ENCODE results near the gene REV3L.

Gene REV3L

GRCh38 chr6:111417946-111418345 is 65.1 kb downstream of the REV3L start:
- no peak for DNase-seq

- no peak for DNase-seq
Observed at GRCh38 chr6:111417181-111417585, 65.8 kb downstream of the REV3L start.

GRCh38 chr6:111416529-111416928 is 66.5 kb downstream of the REV3L start:
- DNase-seq = no peak

GRCh38 chr6:111414373-111414772 is 68.6 kb downstream of the REV3L start:
- DNase-seq = no peak

DNA sequence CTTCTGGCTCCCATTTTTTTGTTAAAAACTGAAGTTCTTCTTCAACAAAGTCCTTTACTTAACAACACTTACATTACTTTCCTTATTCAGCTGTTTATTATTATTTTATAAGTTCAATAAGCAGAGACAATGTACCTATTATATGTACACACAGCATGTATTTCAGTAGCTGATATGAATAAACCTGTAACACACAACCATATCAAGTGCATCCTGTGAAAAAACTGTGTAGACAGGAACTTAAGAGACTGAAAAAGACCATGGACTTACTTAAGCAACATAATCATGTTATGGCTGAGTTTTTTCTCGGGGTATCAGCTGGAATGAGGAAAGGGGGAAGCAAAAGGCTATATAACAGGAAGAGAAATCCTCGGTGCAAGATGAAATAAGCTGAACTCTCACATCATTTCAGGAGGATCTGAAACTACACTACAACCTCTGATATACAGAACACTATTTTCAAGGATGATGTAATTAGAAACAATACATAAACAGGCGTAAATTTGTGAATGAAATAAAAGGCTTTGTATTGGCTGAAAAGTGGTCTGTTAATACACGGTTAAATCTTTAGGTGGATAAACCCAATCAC is 70.9 kb downstream of the REV3L start:
- no peak for DNase-seq

GRCh38 chr6:111411046-111411445 is 72.0 kb downstream of the REV3L start:
- no peak for DNase-seq

- DNase-seq = no peak
Observed at GRCh38 chr6:111410371-111410770, 72.6 kb downstream of the REV3L start.

DNA sequence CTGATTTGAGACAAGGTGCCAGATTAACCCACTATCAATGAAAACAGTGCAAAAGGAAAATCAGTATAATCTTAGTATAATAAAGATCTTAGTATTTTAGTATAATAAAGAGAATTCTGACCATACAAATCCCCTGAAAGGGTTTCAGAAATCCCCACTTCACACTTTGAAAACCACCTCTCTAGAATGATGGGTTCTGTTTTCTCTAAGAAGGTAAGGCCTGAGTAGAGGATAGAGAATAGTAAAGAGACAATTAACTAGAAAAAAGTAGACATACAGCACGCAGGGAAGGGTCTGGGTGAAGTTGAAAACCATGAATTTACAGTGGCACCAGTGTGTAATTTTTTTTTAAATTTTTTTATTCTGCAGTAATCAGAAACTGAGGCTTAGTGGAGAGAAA is 73.6 kb downstream of the REV3L start:
- DNase-seq = no peak

- no peak for DNase-seq
Observed at GRCh38 chr6:111407686-111408085, 75.3 kb downstream of the REV3L start.

DNA sequence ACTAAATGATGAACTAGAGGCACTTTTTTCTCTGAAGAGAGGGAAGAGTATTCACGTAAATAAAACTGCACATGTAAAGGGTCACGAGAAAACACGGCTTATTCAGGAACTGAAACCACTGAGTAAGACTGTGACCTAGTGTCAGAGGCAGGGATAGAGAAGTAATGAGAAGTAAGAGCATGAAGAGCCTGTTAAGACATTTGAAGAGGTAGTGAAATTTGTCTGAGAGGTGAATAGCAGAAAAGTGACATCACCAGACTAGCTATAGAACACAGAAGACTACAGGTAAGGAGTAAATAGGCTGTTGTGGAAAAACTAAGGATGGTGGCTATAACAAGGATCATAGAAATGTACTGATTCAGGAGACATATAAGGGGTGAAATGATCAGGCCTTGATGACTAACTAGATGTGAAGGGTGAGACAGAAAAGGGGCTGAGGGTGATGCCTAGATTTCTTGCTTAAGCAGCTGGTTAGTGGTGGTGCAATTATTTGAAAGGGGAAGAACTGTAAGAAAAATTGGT is 76.8 kb downstream of the REV3L start:
- DNase-seq = no peak

GRCh38 chr6:111403388-111403787 is 79.6 kb downstream of the REV3L start:
- DNase-seq = no peak

DNA sequence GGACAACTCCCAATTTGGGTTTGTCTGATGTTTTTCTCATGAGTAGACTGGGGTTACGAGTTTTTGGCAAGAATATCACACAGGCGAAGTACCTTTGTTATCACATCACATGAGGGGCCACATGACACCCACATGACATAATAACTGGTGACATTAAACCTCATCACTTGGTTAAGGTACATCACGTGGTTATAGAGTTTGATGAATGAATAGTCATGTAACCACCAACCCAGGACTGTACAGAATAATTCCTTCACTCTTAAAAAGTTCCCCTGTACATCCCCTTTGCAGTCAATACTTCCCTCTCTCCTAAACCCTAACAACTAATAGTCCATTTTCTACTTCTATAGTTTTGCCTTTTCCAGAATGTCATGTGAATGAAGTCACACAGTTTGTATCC is 83.4 kb downstream of the REV3L start:
- no peak for DNase-seq

- no peak for DNase-seq
Observed at GRCh38 chr6:111388681-111389080, 94.3 kb downstream of the REV3L start.

DNA sequence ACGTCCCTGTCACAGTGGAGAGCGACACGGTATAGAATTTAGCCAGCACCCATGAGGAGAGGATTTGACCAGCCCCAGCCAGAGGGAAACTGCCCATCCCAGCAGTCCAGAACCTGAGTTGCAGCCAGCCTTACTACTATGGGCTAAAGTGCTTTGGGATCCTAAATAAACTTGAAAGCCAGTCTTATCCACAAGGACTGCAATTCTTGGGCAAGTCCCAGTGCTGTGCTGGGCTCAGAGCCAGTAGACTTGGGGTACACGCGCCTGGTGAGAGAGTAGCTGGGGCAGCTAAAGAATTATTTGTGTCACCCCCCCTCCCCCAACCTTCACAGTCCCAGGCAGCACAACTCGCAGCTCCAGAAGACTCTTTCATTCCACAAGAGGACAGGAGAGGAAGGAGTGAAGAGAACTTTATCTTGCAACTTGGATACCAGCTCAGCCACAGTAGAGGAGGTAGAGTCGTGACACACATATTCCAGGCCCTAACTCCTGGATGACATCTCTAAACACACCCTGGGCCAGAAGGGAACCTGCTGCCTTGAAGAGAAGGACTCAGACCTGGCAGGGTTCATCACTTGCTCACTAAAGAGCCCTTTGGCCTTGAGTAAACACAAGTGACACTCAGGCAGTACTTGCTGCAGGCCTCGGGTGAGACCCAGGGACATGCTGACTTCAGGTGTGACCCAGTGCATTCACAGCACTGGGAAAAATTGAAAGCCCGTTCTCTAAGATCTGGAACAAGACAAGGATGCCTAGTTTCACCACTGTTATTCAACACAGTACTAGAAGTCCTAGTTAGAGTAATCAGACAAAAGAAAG is 100.3 kb downstream of the REV3L start:
- DNase-seq = no peak

DNA sequence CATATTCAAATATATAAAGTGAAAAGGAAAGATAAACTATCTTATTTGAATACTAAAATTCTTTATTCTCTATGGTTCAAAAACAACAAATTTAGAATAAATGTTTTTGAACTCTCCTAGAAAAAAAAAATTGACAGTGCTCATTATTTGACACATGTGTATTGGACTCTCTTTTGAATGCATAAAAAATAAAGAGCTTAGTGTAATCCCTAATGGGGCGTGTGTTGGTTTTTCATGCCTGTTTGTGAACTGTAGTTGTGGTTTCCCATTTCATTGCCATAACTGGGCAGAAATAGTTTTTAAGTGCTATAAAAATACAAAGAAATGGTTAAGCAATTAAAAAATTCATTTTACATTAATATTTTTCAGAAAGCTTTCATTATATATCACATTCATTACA is 101.3 kb downstream of the REV3L start:
- no peak for DNase-seq

- DNase-seq = no peak
Observed at GRCh38 chr6:111381123-111381522, 101.9 kb downstream of the REV3L start.

DNA sequence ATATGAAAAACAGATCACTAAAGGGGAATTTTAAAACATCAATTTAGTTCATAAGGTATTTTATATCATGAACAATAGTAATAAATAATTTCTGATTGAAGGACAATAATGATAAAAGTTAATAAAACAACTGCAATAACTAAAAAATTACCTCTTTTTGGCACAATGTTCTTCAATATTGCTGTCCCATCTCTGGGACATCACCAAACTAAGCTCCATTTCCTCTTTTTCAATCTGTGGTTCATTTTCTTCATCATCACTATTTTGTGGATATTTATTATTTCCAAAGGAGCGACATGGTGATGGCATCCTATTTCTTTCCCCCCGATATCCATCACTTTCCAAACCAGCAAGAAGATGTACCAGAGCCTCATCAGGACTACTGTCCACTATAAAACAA is 103.2 kb downstream of the REV3L start:
- DNase-seq = no peak

DNA sequence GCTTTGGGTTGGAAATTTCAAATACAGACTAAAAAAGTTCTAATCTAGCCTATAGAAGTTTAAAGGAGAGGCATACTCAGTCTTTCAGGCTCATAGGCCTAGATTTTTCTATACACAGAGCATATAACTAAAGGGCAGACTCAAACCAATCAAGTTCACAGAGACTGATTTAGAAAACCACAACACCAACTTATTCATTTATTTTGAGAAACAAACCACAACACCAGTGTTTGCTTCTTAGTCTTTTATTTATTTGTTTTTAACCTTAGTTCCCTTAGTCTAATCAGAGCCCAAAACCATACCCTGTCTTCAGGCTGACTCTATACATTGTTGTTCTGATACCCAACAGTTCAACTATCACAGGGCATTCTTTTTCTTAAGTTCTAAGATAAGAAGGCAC is 103.7 kb downstream of the REV3L start:
- no peak for DNase-seq

- no peak for DNase-seq
Observed at GRCh38 chr6:111377558-111378120, 105.4 kb downstream of the REV3L start.

DNA sequence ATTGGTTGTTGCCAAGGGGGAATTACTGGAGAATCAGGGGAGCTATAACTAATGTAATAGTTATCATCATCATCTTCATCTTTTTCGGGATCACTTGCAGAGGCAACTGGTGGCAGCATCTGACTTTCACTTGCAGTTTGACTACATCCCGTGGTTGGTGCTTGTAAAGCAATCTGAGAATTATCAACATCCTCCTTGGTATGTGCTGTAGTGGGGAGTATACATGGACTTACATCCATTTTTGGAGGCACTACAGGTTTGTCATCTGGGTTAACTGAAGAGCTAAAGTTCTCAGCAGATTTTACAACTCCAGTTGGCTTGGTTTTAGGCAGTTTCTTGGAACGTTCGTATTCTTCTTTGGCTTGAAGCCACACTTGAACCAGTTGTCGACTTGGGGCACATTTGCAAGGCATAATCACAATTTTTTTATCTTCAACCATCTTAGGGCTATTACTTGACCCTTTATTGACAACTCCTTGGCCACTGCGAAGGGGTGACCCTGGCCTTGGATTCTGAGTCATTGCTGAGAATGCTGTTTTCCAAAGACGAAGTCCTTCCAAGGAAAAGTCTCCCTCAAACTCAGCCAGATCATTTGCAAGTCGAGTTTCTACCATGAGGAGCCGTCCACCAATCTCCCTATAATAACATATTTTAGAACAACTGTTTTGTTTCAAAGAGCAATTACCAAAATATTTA is 115.5 kb downstream of the REV3L start:
- no peak for DNase-seq

DNA sequence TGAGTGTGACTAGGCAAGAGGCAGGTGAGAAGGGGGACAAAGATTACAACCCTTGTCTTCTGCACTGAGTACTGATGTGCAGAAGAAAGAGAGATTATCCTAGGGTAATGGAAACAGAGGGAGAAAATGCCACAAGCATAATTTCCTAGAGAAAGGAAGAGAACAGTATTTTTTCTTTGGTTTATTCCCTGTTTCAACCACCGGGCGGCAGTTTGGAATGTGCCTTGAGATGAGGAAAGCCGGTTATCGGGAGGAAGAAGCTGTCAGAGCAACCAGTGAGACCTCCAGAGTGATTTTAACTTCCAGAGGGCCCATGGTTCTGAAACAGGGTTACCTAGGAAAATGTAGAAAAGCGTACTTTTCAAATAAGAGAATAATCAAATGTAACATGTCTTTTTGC is 121.4 kb downstream of the REV3L start:
- no peak for DNase-seq

GRCh38 chr6:111358454-111358853 is 124.6 kb downstream of the REV3L start:
- no peak for DNase-seq

DNA sequence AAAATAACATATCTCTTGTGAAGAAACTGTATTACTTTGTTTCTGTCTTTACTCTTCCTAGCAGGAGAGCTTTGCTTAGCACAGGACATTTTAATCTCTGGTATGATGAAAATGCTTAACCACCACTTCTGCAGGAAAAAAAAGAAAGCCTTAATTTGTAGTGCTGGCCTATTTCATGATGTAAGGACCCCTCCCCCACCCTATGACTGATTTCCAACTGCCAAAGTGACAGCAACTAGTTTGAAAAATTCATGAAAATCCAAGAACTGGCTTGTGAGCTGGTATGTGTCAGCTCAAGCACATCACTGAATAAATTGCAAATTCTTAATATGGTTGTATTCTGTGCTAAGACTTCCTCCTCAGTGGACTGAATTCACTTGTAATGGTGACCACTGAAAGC is 125.3 kb downstream of the REV3L start:
- no peak for DNase-seq

DNA sequence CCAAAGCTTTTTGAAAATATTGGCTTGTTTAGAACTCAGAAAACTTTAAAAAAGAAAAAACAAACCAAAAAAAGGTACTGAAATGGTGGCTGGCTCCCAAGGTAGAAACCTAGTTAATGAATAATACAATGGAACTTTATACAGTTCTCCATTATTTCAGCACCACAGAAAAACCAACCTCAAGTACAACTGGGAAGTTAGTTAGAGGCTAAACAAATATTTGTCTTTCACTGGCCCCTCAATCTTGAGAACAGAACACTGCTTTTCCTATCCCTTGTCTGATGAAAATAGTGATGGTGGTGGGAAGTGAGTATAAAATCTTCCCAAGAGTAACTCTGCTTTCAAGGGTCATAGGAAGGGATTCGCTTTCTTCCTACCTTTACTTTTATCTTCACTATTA is 126.5 kb downstream of the REV3L start:
- no peak for DNase-seq

All from T-helper 9 cell (primary cell).